Measurements from ENCODE around the gene PPM1F. TPM values are rescaled to one million over a fixed set of nuclear protein-coding genes. Genes with fewer than 3 reads are reported as not detected.

Gene PPM1F
- total RNA-seq, 1 donor from 2014 or later: 35.6 TPM

- intact Hi-C loops (cut with DNase I): no loop called here
- H3K27ac ChIP-seq: peak overlapping the region; percentile 88
- H3K36me3 ChIP-seq: peaks cover 0 to 22% of the 10 kb centered on the region in 2 donors
- H3K9me3 ChIP-seq: no peaks in the 10 kb centered on the region
- DNase-seq (ENCODE audit: extremely low spot score in 2 of 2): no peak
- peak overlapping the region in 1 of 2 donors; percentile 9 for H3K4me3 ChIP-seq
- H3K27me3 ChIP-seq: no peaks in the 10 kb centered on the region
- TF ChIP-seq CTCF (IDR thresholded peaks at IDR 0.05) (peak in 2 of 3 experiments; percentile 51 to 62), POLR2AphosphoS5 (IDR thresholded peaks at IDR 0.05; ENCODE audit: insufficient read depth in 1 of 2, low read depth in 1 of 2) (peak; percentile 10 to 21), POLR2A (IDR thresholded peaks at IDR 0.05) (no peak)
- H3K4me1 ChIP-seq: peaks cover 94% of the 10 kb centered on the region
Observed at GRCh38 chr22:21947040-21948014, 5.3 kb downstream of the PPM1F start.

GRCh38 chr22:21946262-21946925, 6.3 kb downstream of the PPM1F start:
- TF ChIP-seq POLR2A (IDR thresholded peaks at IDR 0.05) (no peak), CTCF (IDR thresholded peaks at IDR 0.05) (no peak), POLR2AphosphoS5 (IDR thresholded peaks at IDR 0.05; ENCODE audit: insufficient read depth in 1 of 2, low read depth in 1 of 2) (no peak)
- Histone ChIP-seq H3K4me1 (peaks cover 94% of the 10 kb centered on the region), H3K27ac (peak overlapping the region; percentile 88), H3K4me3 (no peak overlapping the region), H3K27me3 (no peaks in the 10 kb centered on the region), H3K36me3 (peaks cover 0 to 22% of the 10 kb centered on the region in 2 donors), H3K9me3 (no peaks in the 10 kb centered on the region)
- intact Hi-C loops (cut with DNase I): no loop called here
- DNase-seq (ENCODE audit: extremely low spot score in 2 of 2): no peak

GRCh38 chr22:21945453-21946261, 7.0 kb downstream of the PPM1F start:
- DNase-seq (ENCODE audit: extremely low spot score in 2 of 2): no peak
- TF ChIP-seq POLR2A (IDR thresholded peaks at IDR 0.05): no peak
- no peak for TF ChIP-seq CTCF (IDR thresholded peaks at IDR 0.05)
- TF ChIP-seq POLR2AphosphoS5 (IDR thresholded peaks at IDR 0.05; ENCODE audit: insufficient read depth in 1 of 2, low read depth in 1 of 2): no peak
- Histone ChIP-seq H3K9me3 (no peaks in the 10 kb centered on the region), H3K27me3 (no peaks in the 10 kb centered on the region), H3K36me3 (peaks cover 0 to 22% of the 10 kb centered on the region in 2 donors), H3K27ac (peak overlapping the region; percentile 88), H3K4me3 (no peak overlapping the region), H3K4me1 (peaks cover 94% of the 10 kb centered on the region)
- intact Hi-C loops (cut with DNase I): no loop called here

GRCh38 chr22:21944871-21945270, 7.8 kb downstream of the PPM1F start:
- no peak overlapping the region for H3K4me3 ChIP-seq
- peaks cover 97% of the 10 kb centered on the region for H3K4me1 ChIP-seq
- no peak for TF ChIP-seq POLR2A (IDR thresholded peaks at IDR 0.05)
- no peak for TF ChIP-seq CTCF (IDR thresholded peaks at IDR 0.05)
- TF ChIP-seq POLR2AphosphoS5 (IDR thresholded peaks at IDR 0.05; ENCODE audit: insufficient read depth in 1 of 2, low read depth in 1 of 2): no peak
- H3K27me3 ChIP-seq: no peaks in the 10 kb centered on the region
- H3K27ac ChIP-seq: peak overlapping the region; percentile 88
- DNase-seq (ENCODE audit: extremely low spot score in 2 of 2): no peak
- intact Hi-C loops (cut with DNase I): no loop called here
- no peaks in the 10 kb centered on the region for H3K9me3 ChIP-seq
- H3K36me3 ChIP-seq: peaks cover 0 to 22% of the 10 kb centered on the region in 2 donors
